ENCODE results near the gene EDC3. TPM values are rescaled to one million over a fixed set of nuclear protein-coding genes. Genes with fewer than 3 reads are reported as not detected.

EDC3 gene
- total and polyA plus RNA-seq, 2 of the 4 experiments (the other 2 are of a cell fraction): 16.8 to 38.0 TPM

DNA sequence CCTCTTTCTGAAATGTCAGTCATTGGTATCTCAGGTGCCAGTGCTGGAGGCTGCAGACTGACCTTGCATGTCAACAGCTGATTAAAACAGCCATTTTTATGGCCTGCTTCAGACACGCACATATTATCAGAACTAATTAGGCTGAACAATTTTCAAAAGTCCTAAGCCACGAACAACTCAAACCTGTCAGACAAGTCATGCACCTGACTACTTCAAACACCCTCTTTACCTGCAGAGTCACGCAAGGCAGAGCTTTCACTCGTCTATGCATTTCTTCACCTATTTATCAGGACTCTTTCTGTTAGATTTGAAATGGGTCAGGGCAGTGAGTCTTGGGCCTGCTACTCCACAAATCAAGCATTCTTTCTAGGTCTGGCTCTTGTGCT lies 53.5 kb downstream of the EDC3 start:
- H3K23ac ChIP-seq (ENCODE audit: low read depth, low read length): no peak overlapping the region
- H4K20me1 ChIP-seq (ENCODE audit: insufficient read depth, low read length): peaks cover 36% of the 10 kb centered on the region
- H4K8ac ChIP-seq (ENCODE audit: low read depth in 2 of 2, low read length in 2 of 2): no peak overlapping the region
- no peak overlapping the region for H3K4me2 ChIP-seq (ENCODE audit: low read depth, low read length)
- TF ChIP-seq MAFK (IDR thresholded peaks at IDR 0.05; ENCODE audit: low read depth, low read length): no peak
- no peak for TF ChIP-seq FOS (IDR thresholded peaks at IDR 0.05; ENCODE audit: low read depth, low read length)
- no peak for TF ChIP-seq CEBPB (IDR thresholded peaks at IDR 0.05; ENCODE audit: low read depth, low read length)
- TF ChIP-seq RFX5 (IDR thresholded peaks at IDR 0.05; ENCODE audit: low read depth, low read length): no peak
- no peak for TF ChIP-seq BHLHE40 (IDR thresholded peaks at IDR 0.05; ENCODE audit: low read depth, low read length)
- TF ChIP-seq CHD1 (IDR thresholded peaks at IDR 0.05; ENCODE audit: low read depth, low read length): no peak
- no peak for TF ChIP-seq POLR2A (IDR thresholded peaks at IDR 0.05; ENCODE audit: low read depth, low read length)
- no peak for TF ChIP-seq RCOR1 (IDR thresholded peaks at IDR 0.05; ENCODE audit: insufficient replicate concordance, low read length)
- no peak for TF ChIP-seq USF2 (IDR thresholded peaks at IDR 0.05; ENCODE audit: low read depth, low read length)
- TF ChIP-seq, protein P1, sequence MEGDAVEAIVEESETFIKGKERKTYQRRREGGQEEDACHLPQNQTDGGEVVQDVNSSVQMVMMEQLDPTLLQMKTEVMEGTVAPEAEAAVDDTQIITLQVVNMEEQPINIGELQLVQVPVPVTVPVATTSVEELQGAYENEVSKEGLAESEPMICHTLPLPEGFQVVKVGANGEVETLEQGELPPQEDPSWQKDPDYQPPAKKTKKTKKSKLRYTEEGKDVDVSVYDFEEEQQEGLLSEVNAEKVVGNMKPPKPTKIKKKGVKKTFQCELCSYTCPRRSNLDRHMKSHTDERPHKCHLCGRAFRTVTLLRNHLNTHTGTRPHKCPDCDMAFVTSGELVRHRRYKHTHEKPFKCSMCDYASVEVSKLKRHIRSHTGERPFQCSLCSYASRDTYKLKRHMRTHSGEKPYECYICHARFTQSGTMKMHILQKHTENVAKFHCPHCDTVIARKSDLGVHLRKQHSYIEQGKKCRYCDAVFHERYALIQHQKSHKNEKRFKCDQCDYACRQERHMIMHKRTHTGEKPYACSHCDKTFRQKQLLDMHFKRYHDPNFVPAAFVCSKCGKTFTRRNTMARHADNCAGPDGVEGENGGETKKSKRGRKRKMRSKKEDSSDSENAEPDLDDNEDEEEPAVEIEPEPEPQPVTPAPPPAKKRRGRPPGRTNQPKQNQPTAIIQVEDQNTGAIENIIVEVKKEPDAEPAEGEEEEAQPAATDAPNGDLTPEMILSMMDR (conservative IDR thresholded peaks at IDR 0.05; ENCODE audit: low read depth, low read length): no peak
- no peak for TF ChIP-seq RAD21 (IDR thresholded peaks at IDR 0.05; ENCODE audit: low read length)
- TF ChIP-seq MAZ (IDR thresholded peaks at IDR 0.05; ENCODE audit: borderline replicate concordance, low read depth, low read length): no peak
- no peak for TF ChIP-seq ELK1 (IDR thresholded peaks at IDR 0.05; ENCODE audit: borderline replicate concordance, low read depth, low read length)
- no peak overlapping the region for H2AFZ ChIP-seq (replicated peaks; ENCODE audit: low read length, poor library complexity)
- H4K5ac ChIP-seq (ENCODE audit: low read depth, low read length): no peak overlapping the region
- H3K4me3 ChIP-seq (ENCODE audit: insufficient read depth, low read depth, low read length): no peak overlapping the region
- ChIA-PET CTCF (no interaction called here), POLR2A (ENCODE audit: unreplicated experiment) (no interaction called here)
- H3K18ac ChIP-seq (ENCODE audit: low read depth, low read length): no peak overlapping the region
- no peak overlapping the region for H2BK20ac ChIP-seq (ENCODE audit: low read depth, low read length)
- no peak overlapping the region for H3K14ac ChIP-seq (replicated peaks; ENCODE audit: low read depth, low read length)
- no peak overlapping the region for H4K91ac ChIP-seq (ENCODE audit: insufficient read depth, low read depth, low read length)
- H2AK9ac ChIP-seq (replicated peaks; ENCODE audit: low read depth, low read length, poor library complexity): no peak overlapping the region
- no peak overlapping the region for H3K9ac ChIP-seq (ENCODE audit: low read depth, low read length)
- peaks cover 3% of the 10 kb centered on the region; the same call in 1 of the 2 replicates for H3K4me1 ChIP-seq (ENCODE audit: control insufficient read depth, insufficient read depth, low read length)
- 83% methylated on average over 1 of the region's 4 CpGs; no CpG with 5 or more reads in 1 of the 2 experiments for WGBS, 2 experiments (ENCODE audit: extremely low coverage in 2 of 2, insufficient read length in 1 of 2)
- in situ Hi-C loops (cut with MboI; ENCODE audit: low sequenced_read_pairs) (no loop called here), dilution Hi-C loops (cut with HindIII; ENCODE audit: low sequenced_read_pairs, unreplicated experiment) (no loop called here), intact Hi-C loops (cut with micrococcal nuclease) (no loop called here)
- peaks cover 24% of the 10 kb centered on the region for H3K36me3 ChIP-seq (ENCODE audit: control insufficient read depth, insufficient read depth, low read length)
- H3K9me3 ChIP-seq (ENCODE audit: control insufficient read depth, insufficient read depth, low read length): no peaks in the 10 kb centered on the region
- H2AK5ac ChIP-seq (ENCODE audit: low read depth, low read length): no peak overlapping the region
- no peak overlapping the region for H3K4ac ChIP-seq (ENCODE audit: low read depth, low read length)
- DNase-seq (no peak), ATAC-seq (ENCODE audit: low read depth) (no peak)
- H3K56ac ChIP-seq (ENCODE audit: extremely low read depth, insufficient read depth, low read length): no peak overlapping the region
- H2BK5ac ChIP-seq (ENCODE audit: low read depth, low read length, poor library complexity, severe bottlenecking): no peak overlapping the region
- peaks cover 12 to 57% of the 10 kb centered on the region in 2 experiments for H3K79me1 ChIP-seq (ENCODE audit: low read depth in 1 of 2, low read length in 2 of 2)
- no peak overlapping the region for H2BK15ac ChIP-seq (ENCODE audit: low read depth, low read length)
- H3K9me1 ChIP-seq (ENCODE audit: insufficient read depth, low read length): peaks cover 6% of the 10 kb centered on the region; the same call in 1 of the 2 replicates
- H3K27me3 ChIP-seq (ENCODE audit: control insufficient read depth, insufficient read depth, low read length): no peaks in the 10 kb centered on the region
- BruUV-seq (replicated peaks): no TSS peak
- no peak overlapping the region for H3K27ac ChIP-seq (ENCODE audit: insufficient read depth, low read length)
- H2BK120ac ChIP-seq (ENCODE audit: low read depth, low read length): no peak overlapping the region

All from IMR-90 (cell line).